GM12891 (cell line): ENCODE data around the gene CARD9.

Experiments
- POLR2A ChIP-seq: IDR thresholded peaks from 2 replicates; pipeline ENCODE4 v1.6.1; 2011; ENCODE audit warnings: low read depth, low read length, control low read depth
- POLR2AphosphoS5 ChIP-seq: IDR thresholded peaks from 2 replicates; pipeline ENCODE4 v1.6.1; 2011; ENCODE audit warnings: low read depth, low read length, control low read depth
- POU2F2 ChIP-seq: IDR thresholded peaks from 2 replicates; pipeline ENCODE4 v1.6.1; 2011; ENCODE audit warnings: low read depth, mild to moderate bottlenecking, control low read depth, low read length, moderate library complexity
- SPI1 ChIP-seq: IDR thresholded peaks from 2 replicates; pipeline ENCODE4 v1.6.1; 2011; ENCODE audit warnings: low read depth, low read length, control low read depth
- TAF1 ChIP-seq: IDR thresholded peaks from 2 replicates; pipeline ENCODE4 v1.6.1; 2011; ENCODE audit warnings: low read depth, low read length, control low read depth

GRCh38 chr9:136328011-136328621, 45.4 kb downstream of the CARD9 start:
- no peak for TF ChIP-seq POLR2A
- no peak for TF ChIP-seq POLR2AphosphoS5
- no peak for TF ChIP-seq TAF1
- TF ChIP-seq SPI1, result no peak
- no peak for TF ChIP-seq POU2F2
